Stimulated activated CD8-positive, alpha-beta memory T cell treated with anti-CD3 and anti-CD28 coated beads, Interleukin-12 subunit alpha, Interleukin-12 subunit beta, amount 100 ng/mL, for 4 hours (primary cell): ENCODE data around the gene SLC19A1.

Experiments used
- DNase-seq: peaks from one replicate; pipeline ENCODE4 v3.0.0-alpha.2; 2020; ENCODE audit warnings: low read depth

The SLC19A1 gene

GRCh38 chr21:45491623-45492022, 50.6 kb downstream of the SLC19A1 start:
- DNase-seq: no peak

GRCh38 chr21:45491056-45491455, 51.2 kb downstream of the SLC19A1 start:
- no peak for DNase-seq

- DNase-seq: no peak
Measured at GRCh38 chr21:45490049-45490731, 52.0 kb downstream of the SLC19A1 start.

DNA sequence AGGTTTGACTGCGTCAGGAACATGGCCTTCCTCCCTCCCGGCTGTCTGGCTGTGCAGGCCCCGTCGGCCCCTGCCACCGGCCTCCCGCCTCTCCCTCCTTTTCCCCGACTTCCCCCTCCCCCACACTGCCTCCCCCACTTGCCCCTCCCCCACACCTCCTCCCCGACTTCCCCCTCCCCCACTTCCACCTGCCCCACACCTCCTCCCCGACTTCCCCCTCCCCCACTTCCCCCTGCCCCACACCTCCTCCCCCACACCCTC, 52.6 kb downstream of the SLC19A1 start:
- DNase-seq: no peak

GRCh38 chr21:45488931-45489721, 53.1 kb downstream of the SLC19A1 start:
- no peak for DNase-seq

- DNase-seq: no peak
Measured at GRCh38 chr21:45487891-45488600, 54.2 kb downstream of the SLC19A1 start.

DNA sequence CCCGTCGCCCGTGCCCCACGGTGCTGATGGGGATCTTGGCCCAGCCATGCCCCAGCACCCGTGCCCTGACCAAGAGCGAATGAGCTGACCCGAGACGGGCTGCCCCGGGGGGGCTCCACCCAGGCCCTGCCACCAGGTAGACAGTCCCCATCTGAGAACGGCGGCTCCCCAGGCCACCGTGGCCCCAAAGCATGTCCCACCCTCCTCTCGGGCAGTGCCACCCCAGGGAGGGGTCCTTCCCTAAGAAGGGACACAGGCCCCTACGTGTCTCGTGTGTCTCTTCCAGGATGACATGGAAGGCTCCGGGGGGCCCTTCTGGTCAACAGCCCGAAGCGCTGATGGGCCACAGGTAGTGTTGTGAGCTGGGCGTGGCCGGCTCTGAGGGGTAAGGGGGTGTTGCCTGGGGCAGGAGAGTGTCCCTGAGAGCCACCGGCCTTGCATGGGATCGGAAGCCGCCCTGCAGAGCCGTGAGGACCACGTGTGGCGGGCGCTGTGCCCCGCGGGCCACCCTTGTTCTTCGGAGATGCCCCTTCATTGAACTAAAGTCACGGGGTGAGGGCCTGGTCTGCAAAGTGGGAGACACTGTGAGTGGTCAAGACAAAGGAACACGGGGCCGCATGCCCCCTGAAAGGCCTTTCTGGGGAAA, 55.0 kb downstream of the SLC19A1 start:
- DNase-seq: no peak

DNA sequence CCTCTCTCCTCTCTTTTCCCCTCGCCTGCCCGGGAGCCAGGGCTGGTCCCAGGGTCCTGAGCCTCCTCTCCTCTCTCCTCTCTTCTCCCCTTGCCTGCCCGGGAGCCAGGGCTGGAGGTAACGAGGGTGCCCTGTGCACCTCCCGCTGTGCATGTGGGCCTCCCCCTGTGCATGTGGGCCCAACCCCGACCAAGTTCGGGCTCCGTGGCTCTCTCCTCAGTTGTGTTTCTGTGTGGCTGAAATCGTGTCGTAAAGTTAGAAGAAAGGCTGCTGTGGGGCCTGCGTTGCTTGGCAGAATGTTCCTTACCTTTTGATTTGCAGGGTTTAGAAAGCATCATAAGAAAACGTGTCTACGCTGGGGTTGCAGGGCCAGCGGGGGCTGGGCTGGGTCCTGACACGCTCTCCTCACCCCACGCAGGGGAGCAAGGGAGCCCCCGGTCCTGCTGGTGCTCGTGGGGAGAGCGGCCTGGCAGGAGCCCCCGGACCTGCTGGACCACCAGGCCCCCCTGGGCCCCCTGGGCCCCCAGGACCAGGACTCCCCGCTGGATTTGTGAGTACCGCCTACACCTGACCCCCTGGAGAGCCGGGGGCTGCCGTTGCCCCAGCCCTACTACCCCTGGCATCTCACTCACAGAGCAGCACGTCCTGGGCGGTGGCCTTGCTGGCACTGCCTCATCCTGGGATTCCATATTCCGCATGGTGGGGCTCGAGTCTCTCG, 55.6 kb downstream of the SLC19A1 start:
- DNase-seq: no peak

- no peak for DNase-seq
Measured at GRCh38 chr21:45485686-45486442, 56.4 kb downstream of the SLC19A1 start.

GRCh38 chr21:45484318-45484717, 57.9 kb downstream of the SLC19A1 start:
- DNase-seq: no peak

GRCh38 chr21:45482899-45483821, 59.1 kb downstream of the SLC19A1 start:
- DNase-seq: no peak

- no peak for DNase-seq
Measured at GRCh38 chr21:45481977-45482898, 60.0 kb downstream of the SLC19A1 start.

GRCh38 chr21:45481566-45481965, 60.7 kb downstream of the SLC19A1 start:
- DNase-seq: no peak

GRCh38 chr21:45480701-45481500, 61.3 kb downstream of the SLC19A1 start:
- no peak for DNase-seq

DNA sequence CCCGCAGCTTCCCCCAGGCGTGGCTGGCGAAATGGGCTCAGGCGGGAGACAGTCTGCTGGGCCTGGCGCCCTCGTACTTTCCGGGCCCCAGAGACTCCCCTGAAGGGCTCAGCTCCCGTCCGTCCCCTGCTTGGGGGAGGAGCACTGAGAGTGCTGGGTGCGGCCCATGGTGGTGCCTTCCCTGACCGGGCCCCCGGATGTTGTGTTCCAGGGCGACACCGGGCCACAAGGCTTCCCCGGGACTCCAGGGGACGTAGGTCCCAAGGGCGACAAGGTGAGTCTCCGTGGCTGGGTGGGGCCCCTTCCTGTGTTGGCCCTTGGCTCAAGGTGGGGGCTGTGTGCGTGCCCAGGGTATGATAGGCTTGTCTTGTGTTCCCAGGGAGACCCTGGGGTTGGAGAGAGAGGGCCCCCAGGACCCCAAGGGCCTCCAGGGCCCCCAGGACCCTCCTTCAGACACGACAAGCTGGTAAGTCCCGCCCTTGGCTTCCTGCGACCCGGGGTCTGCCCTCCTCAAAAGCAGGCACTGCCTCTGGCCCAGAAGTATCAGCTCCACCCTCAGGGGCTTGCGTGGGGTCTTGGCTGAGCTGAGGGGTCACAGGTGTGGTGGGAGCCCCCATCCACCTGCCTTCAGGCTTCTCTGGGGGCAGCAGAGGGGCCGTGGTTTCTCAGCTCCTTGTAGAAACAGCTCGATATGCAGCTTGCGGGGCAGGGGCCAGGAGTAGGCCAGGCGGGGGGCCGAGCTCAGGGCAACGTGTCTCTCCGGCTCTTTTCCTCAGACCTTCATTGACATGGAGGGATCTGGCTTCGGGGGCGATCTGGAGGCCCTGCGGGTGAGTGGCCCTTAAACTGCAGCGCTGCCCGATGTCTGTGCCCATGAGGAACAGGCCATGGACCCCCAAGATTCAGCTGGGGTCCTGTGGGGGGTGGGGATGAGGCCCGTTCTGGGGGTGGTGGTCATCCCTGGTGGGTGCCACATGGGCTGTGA, 62.3 kb downstream of the SLC19A1 start:
- DNase-seq: no peak

DNA sequence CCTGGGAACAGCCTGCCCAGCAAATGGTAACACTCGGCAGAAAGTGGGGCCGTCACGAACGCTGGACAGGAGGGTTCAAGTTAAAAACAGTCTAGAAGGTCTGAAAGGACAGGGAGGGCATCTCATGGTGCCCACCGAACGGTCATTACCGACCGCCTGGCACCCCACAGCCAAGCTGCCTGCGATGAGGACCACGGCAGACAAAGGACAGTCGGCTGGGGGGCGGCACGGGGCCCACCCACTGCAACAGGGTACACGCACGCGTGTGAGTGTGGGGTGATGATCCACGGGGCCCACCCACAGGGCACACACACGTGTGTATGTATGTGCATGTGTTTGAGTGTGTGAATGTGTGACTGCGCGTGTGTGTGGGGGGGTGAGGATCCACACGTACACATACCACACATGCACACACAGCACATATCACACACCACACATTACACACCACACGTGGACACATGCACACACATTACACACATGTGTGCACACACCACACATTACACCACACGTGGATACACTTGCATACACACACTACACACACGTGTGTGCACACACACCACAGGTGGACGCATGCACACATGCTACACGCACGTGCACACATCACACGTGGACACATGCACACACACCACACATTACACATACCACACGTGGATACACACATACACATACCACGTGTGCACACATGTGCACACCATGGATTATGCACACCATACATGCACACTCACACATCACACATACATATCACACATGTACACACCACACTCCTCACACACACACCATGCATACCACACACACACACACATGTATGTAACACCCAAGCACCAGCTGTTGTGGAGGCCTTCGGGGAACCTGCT, 63.2 kb downstream of the SLC19A1 start:
- DNase-seq: no peak
